GM12865 (cell line): Measurements from ENCODE around the gene SPPL2C.

Experiments used
- DNase-seq: peaks from one replicate; pipeline ENCODE4 v3.0.0; 2010; ENCODE audit warnings: low read depth
- H3K4me3 ChIP-seq: 2 replicates; pipeline ENCODE4 v1.5.1; 2011; ENCODE audit warnings: mild to moderate bottlenecking, low read depth, low read length, control low read depth
- TF ChIP-seq, protein P1 (sequence below): IDR thresholded peaks from 2 replicates; pipeline ENCODE4 v1.5.1; 2011; ENCODE audit warnings: low read length, control low read depth, low read depth, inconsistent platforms; ENCODE audit not compliant: insufficient read depth; ENCODE audit errors: missing control alignments

The SPPL2C gene

GRCh38 chr17:45870342-45870974, 25.8 kb downstream of the SPPL2C start:
- DNase-seq, result no peak
- no peak overlapping the region for H3K4me3 ChIP-seq
- TF ChIP-seq, protein P1, sequence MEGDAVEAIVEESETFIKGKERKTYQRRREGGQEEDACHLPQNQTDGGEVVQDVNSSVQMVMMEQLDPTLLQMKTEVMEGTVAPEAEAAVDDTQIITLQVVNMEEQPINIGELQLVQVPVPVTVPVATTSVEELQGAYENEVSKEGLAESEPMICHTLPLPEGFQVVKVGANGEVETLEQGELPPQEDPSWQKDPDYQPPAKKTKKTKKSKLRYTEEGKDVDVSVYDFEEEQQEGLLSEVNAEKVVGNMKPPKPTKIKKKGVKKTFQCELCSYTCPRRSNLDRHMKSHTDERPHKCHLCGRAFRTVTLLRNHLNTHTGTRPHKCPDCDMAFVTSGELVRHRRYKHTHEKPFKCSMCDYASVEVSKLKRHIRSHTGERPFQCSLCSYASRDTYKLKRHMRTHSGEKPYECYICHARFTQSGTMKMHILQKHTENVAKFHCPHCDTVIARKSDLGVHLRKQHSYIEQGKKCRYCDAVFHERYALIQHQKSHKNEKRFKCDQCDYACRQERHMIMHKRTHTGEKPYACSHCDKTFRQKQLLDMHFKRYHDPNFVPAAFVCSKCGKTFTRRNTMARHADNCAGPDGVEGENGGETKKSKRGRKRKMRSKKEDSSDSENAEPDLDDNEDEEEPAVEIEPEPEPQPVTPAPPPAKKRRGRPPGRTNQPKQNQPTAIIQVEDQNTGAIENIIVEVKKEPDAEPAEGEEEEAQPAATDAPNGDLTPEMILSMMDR, result no peak

DNA sequence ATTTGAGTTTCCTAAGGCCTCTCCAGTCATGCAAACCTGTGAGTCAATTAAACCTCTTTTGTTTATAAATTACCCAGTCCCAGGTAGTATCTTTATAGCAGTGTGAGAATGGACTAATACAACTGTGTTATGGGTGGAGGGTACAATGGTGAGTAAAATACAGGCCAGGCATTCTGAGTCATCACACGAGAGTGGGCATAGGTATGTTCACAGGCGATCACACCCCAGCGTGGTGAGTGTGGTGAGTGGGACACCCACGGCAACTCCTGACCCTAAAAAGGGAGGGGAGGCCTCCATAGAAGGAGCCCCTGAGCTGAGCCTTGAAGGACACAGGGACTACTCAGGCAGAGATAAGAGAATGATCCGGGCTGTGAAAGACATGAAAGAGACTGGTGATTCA, 27.0 kb downstream of the SPPL2C start:
- DNase-seq, result no peak
- TF ChIP-seq, protein P1, result no peak

DNA sequence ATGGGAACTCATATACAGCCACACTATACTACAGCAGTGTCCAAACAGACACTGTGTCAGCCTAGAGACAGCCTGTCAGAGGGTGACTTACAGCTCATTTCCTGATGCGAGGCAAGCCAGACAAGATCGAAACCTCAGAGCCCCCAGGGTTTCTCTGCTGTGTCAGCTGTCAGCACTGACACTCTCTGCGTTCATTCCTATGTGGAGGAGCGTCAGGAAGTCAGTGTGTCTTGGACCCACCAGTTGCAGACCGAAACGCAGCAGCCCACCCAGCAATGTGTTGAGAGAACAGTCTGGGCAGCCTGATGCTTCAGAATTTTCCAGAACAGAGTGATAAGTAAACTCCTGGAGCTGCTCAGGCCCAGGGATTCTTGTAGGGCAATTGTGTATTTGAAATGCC, 29.0 kb downstream of the SPPL2C start:
- TF ChIP-seq, protein P1, result no peak
- no peak for DNase-seq

More for the DNA sequence above, 27.0 kb downstream of the SPPL2C start:
- H3K4me3 ChIP-seq, result no peak overlapping the region

DNA sequence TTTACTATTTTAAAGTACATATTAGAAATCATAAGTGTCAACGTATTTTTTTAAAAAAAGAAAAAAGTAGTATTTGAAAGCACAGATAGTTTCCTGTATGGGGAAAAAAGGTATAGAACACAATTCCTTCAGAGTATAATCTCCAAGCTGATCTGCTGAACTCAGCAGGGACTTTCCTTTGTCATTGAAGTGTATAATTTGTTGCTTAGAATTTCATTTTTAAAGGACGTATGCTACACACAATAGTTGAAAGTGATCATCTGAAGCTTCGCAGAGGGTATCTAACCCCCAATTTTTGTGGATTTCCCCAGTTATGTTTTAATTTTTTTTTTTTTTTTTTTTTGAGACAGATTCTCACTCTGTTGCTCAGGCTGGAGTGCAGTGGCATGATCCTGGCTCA, 29.5 kb downstream of the SPPL2C start:
- DNase-seq, result no peak

More for the DNA sequence above, 29.0 kb downstream of the SPPL2C start:
- H3K4me3 ChIP-seq, result no peak overlapping the region

GRCh38 chr17:45876539-45876938, 31.9 kb downstream of the SPPL2C start:
- DNase-seq, result no peak
- TF ChIP-seq, protein P1, result no peak
- H3K4me3 ChIP-seq, result no peak overlapping the region

More for the DNA sequence above, 29.5 kb downstream of the SPPL2C start:
- no peak overlapping the region for H3K4me3 ChIP-seq
- TF ChIP-seq, protein P1, result no peak

- TF ChIP-seq, protein P1, result no peak
- DNase-seq, result no peak
- H3K4me3 ChIP-seq, result no peak overlapping the region
These were observed 32.8 kb downstream of the SPPL2C start for GRCh38 chr17:45877467-45877866.

GRCh38 chr17:45883063-45883462, 38.4 kb downstream of the SPPL2C start:
- no peak for DNase-seq

More at GRCh38 chr17:45883063-45883462, 38.4 kb downstream of the SPPL2C start:
- TF ChIP-seq, protein P1, result no peak
- no peak overlapping the region for H3K4me3 ChIP-seq
